GM23338 (cell line): ENCODE measurements around the gene SLC25A13. TPM values are rescaled to one million over a fixed set of nuclear protein-coding genes. Genes with fewer than 3 reads are reported as not detected.

Source experiments
- ATAC-seq: fragments of 200-7000 bp; cut with Tn5 transposase; 3 replicates; pipeline ENCODE4 v1.9.1; 2020
- DNase-seq: peaks from one replicate; pipeline ENCODE4 v3.0.0-alpha.2; 2015; ENCODE audit warnings: low spot score
- H2AFZ ChIP-seq: fragments of 200-600 bp; sonication (generic); 2 replicates; pipeline ENCODE4 v1.8.0; 2016; ENCODE audit warnings: antibody characterized with exemption, mild to moderate bottlenecking, moderate library complexity
- H3F3A ChIP-seq: fragments of 200-600 bp; sonication (generic); replicated peaks from 2 replicates; pipeline ENCODE4 v1.8.0; 2017; ENCODE audit warnings: antibody characterized with exemption, mixed run types, low read depth
- H3K27ac ChIP-seq: fragments of 200-600 bp; sonication (generic); 2 replicates; pipeline ENCODE4 v1.6.1; 2016; ENCODE audit warnings: low read depth
- H3K27me3 ChIP-seq: fragments of 200-600 bp; sonication (generic); 2 replicates; pipeline ENCODE4 v1.8.0; 2016; ENCODE audit warnings: mild to moderate bottlenecking, mixed run types, moderate library complexity; ENCODE audit not compliant: insufficient read depth
- H3K36me3 ChIP-seq: fragments of 200-600 bp; sonication (generic); 2 replicates; pipeline ENCODE4 v1.8.0; 2016; ENCODE audit warnings: mild to moderate bottlenecking; ENCODE audit not compliant: insufficient read depth
- H3K4me1 ChIP-seq: fragments of 200-600 bp; sonication (generic); 2 replicates; pipeline ENCODE4 v1.8.0; 2016; ENCODE audit warnings: mild to moderate bottlenecking, moderate library complexity; ENCODE audit not compliant: insufficient read depth
- H3K4me2 ChIP-seq: fragments of 200-600 bp; sonication (generic); 2 replicates; pipeline ENCODE4 v1.7.1; 2017; ENCODE audit warnings: mixed run types
- H3K4me3 ChIP-seq: fragments of 200-600 bp; sonication (generic); 2 replicates; pipeline ENCODE4 v1.6.1; 2016; ENCODE audit warnings: mixed run types
- H3K79me2 ChIP-seq: fragments of 200-600 bp; sonication (generic); replicated peaks from 2 replicates; pipeline ENCODE4 v1.8.0; 2017; ENCODE audit warnings: mild to moderate bottlenecking; ENCODE audit not compliant: insufficient read depth
- H3K9me2 ChIP-seq: fragments of 200-600 bp; sonication (generic); 2 replicates; pipeline ENCODE4 v1.8.0; 2017; ENCODE audit not compliant: insufficient read depth
- H4K20me1 ChIP-seq: fragments of 200-600 bp; sonication (generic); replicated peaks from 2 replicates; pipeline ENCODE4 v1.8.0; 2017; ENCODE audit warnings: mild to moderate bottlenecking; ENCODE audit not compliant: insufficient read depth
- H3K27ac Mint-ChIP-seq: 2 replicates; pipeline ENCODE4 v1.8.0; 2020; ENCODE audit warnings: inconsistent platforms, mild to moderate bottlenecking, moderate library complexity, mixed read lengths
- H3K27me3 Mint-ChIP-seq: 3 replicates; pipeline ENCODE4 v1.8.0; 2022; ENCODE audit warnings: low read depth, mild to moderate bottlenecking, moderate library complexity, mixed read lengths, inconsistent platforms; ENCODE audit not compliant: insufficient read depth, poor library complexity
- H3K36me3 Mint-ChIP-seq: 3 replicates; pipeline ENCODE4 v1.8.0; 2021; ENCODE audit warnings: low read depth, mild to moderate bottlenecking, inconsistent platforms, moderate library complexity, mixed read lengths
- H3K4me1 Mint-ChIP-seq: 3 replicates; pipeline ENCODE4 v1.8.0; 2020; ENCODE audit warnings: mild to moderate bottlenecking, inconsistent platforms, mixed read lengths
- H3K4me3 Mint-ChIP-seq: 3 replicates; pipeline ENCODE4 v1.8.0; 2021; ENCODE audit warnings: moderate library complexity, mild to moderate bottlenecking, inconsistent platforms, mixed read lengths
- H3K9me3 Mint-ChIP-seq: 3 replicates; pipeline ENCODE4 v1.8.0; 2020; ENCODE audit warnings: moderate library complexity, mild to moderate bottlenecking, inconsistent platforms, mixed read lengths
- CREB1 ChIP-seq: fragments of 250-450 bp; sonication (Bioruptor Pico); IDR thresholded peaks from 2 replicates; pipeline ENCODE4 v1.5.0; 2020; ENCODE audit warnings: low read depth, mild to moderate bottlenecking, moderate library complexity
- EZH2 ChIP-seq: fragments of 200-600 bp; sonication (generic); IDR thresholded peaks from one replicate; pipeline ENCODE4 v1.8.0; 2017; ENCODE audit warnings: antibody characterized with exemption, mild to moderate bottlenecking, low read depth; ENCODE audit not compliant: unreplicated experiment
- JUNB ChIP-seq: IDR thresholded peaks from one replicate; pipeline ENCODE4 v1.6.1; 2016; ENCODE audit warnings: antibody characterized with exemption; ENCODE audit not compliant: unreplicated experiment
- POLR2AphosphoS5 ChIP-seq: IDR thresholded peaks from 2 replicates; pipeline ENCODE4 v1.6.1; 2016; ENCODE audit warnings: antibody characterized with exemption, low read depth
- STAT1 ChIP-seq: IDR thresholded peaks from one replicate; pipeline ENCODE4 v1.6.1; 2016; ENCODE audit warnings: antibody characterized with exemption; ENCODE audit not compliant: unreplicated experiment
- ZNF114 ChIP-seq: fragments of 250-450 bp; sonication (Bioruptor Pico); IDR thresholded peaks from 2 replicates; pipeline ENCODE4 v1.5.0; 2020; ENCODE audit warnings: mild to moderate bottlenecking, moderate library complexity
- ZNF331 ChIP-seq: fragments of 250-450 bp; sonication (Bioruptor Pico); IDR thresholded peaks from 2 replicates; pipeline ENCODE4 v1.5.0; 2020; ENCODE audit warnings: low read depth, mild to moderate bottlenecking, moderate library complexity
- polyA plus RNA-seq: library from polyadenylated mRNA; unstranded; fragments of >200 nt; fragmentation: Nextera tagmentation; extraction: Ambion mirVana; gene quantifications from 2 replicates; pipeline ENCODE4 v1.2.1, GENCODE V29; 2016
- total RNA-seq: library from RNA; depleted of rRNA; stranded (reverse); fragments of >200 nt; shearing (Covaris generic); gene quantifications from 2 replicates; pipeline ENCODE4 v1.2.3, GENCODE V29; 2014
- TF ChIP-seq, protein P1 (sequence below): IDR thresholded peaks from one replicate; pipeline ENCODE4 v1.6.1; 2018; ENCODE audit warnings: antibody characterized with exemption; ENCODE audit not compliant: unreplicated experiment
- TF ChIP-seq, protein P2 (sequence below), 2 experiments: fragments of 200-600 bp in 1 of 2; sonication (generic) in 1 of 2; conservative IDR thresholded peaks; 2 replicates each; pipeline versions ENCODE4 v1.5.1 to v1.6.1; 2016 to 2017; ENCODE audit warnings: antibody characterized with exemption in 2 of 2, low read depth in 2 of 2, mild to moderate bottlenecking in 2 of 2, moderate library complexity in 1 of 2

The SLC25A13 gene
- total and polyA plus RNA-seq, 2 experiments from 2014 or later: 51.1 to 84.6 TPM

DNA sequence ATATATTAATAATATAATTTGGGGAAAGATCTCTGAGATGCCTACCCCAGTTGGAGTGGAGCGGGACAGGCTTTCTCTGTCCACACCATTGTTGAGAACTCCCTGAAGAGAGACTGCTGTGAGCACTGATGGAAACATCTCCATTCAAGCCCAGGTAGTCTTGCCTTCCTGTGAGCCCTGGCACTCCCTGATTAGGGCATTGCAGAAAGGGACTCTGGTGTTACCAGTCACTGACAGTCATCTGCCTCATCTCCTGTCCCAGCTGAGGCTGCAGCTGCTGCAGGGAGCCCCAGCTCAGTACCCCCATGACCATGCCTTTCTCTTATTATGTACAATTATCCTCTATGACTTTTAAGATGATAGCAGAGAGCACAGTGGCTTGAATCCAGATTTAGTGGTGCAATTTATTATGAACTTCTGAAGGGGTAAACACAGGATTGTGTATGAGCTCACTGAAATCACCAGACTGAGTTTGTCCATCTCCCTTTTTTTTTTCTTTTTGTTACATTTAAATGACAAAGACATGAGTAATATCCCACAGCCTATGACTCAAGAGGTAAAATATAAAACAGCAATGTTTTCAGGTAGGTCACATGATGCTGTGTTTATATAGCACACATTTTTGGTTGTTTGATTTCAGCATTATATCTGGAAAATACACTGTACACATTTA lies 236.9 kb downstream of the SLC25A13 start (continued):
- TF ChIP-seq, protein P1, sequence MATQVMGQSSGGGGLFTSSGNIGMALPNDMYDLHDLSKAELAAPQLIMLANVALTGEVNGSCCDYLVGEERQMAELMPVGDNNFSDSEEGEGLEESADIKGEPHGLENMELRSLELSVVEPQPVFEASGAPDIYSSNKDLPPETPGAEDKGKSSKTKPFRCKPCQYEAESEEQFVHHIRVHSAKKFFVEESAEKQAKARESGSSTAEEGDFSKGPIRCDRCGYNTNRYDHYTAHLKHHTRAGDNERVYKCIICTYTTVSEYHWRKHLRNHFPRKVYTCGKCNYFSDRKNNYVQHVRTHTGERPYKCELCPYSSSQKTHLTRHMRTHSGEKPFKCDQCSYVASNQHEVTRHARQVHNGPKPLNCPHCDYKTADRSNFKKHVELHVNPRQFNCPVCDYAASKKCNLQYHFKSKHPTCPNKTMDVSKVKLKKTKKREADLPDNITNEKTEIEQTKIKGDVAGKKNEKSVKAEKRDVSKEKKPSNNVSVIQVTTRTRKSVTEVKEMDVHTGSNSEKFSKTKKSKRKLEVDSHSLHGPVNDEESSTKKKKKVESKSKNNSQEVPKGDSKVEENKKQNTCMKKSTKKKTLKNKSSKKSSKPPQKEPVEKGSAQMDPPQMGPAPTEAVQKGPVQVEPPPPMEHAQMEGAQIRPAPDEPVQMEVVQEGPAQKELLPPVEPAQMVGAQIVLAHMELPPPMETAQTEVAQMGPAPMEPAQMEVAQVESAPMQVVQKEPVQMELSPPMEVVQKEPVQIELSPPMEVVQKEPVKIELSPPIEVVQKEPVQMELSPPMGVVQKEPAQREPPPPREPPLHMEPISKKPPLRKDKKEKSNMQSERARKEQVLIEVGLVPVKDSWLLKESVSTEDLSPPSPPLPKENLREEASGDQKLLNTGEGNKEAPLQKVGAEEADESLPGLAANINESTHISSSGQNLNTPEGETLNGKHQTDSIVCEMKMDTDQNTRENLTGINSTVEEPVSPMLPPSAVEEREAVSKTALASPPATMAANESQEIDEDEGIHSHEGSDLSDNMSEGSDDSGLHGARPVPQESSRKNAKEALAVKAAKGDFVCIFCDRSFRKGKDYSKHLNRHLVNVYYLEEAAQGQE: no peak

GRCh38 chr7:96080027-96080426 lies 241.9 kb downstream of the SLC25A13 start:
- no peak overlapping the region for H3K4me3 ChIP-seq
- no peaks in the 10 kb centered on the region for H3K79me2 ChIP-seq
- H2AFZ ChIP-seq: no peak overlapping the region
- DNase-seq (no peak), ATAC-seq (no peak)
- Mint-ChIP-seq H3K27me3 (peaks cover 16% of the 10 kb centered on the region), H3K4me1 (peaks cover 2% of the 10 kb centered on the region; the same call in 1 of the 3 replicates), H3K27ac (no peak overlapping the region; the same call in 1 of the 2 replicates), H3K4me3 (no peak overlapping the region), H3K36me3 (no peaks in the 10 kb centered on the region), H3K9me3 (no peaks in the 10 kb centered on the region)
- H3K9me2 ChIP-seq: no peaks in the 10 kb centered on the region
- 0 out of 2 replicates have a peak, but pooled peaks cover 3% of the 10 kb centered on the region for H3K4me1 ChIP-seq
- no peak overlapping the region for H3K27ac ChIP-seq
- H3K27me3 ChIP-seq: peaks cover 27% of the 10 kb centered on the region
- H3K4me2 ChIP-seq: no peak overlapping the region
- H3F3A ChIP-seq: no peaks in the 10 kb centered on the region
- H4K20me1 ChIP-seq: no peaks in the 10 kb centered on the region
- H3K36me3 ChIP-seq: no peaks in the 10 kb centered on the region
- TF ChIP-seq ZNF331 (no peak), EZH2 (no peak), POLR2AphosphoS5 (no peak), CREB1 (CRISPR knock-in tag) (no peak), JUNB (no peak), STAT1 (no peak), ZNF114 (CRISPR knock-in tag) (no peak)
- TF ChIP-seq, protein P1: no peak
- TF ChIP-seq, protein P2, sequence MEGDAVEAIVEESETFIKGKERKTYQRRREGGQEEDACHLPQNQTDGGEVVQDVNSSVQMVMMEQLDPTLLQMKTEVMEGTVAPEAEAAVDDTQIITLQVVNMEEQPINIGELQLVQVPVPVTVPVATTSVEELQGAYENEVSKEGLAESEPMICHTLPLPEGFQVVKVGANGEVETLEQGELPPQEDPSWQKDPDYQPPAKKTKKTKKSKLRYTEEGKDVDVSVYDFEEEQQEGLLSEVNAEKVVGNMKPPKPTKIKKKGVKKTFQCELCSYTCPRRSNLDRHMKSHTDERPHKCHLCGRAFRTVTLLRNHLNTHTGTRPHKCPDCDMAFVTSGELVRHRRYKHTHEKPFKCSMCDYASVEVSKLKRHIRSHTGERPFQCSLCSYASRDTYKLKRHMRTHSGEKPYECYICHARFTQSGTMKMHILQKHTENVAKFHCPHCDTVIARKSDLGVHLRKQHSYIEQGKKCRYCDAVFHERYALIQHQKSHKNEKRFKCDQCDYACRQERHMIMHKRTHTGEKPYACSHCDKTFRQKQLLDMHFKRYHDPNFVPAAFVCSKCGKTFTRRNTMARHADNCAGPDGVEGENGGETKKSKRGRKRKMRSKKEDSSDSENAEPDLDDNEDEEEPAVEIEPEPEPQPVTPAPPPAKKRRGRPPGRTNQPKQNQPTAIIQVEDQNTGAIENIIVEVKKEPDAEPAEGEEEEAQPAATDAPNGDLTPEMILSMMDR (conservative IDR thresholded peaks at IDR 0.05; ENCODE audit: low read depth in 2 of 2): no peak
